Measurements from ENCODE around the gene PLEKHH2. TPM values are rescaled to one million over a fixed set of nuclear protein-coding genes. Genes with fewer than 3 reads are reported as not detected.

Gene PLEKHH2
- total RNA-seq, 1 donor from 2014 or later = 2.1 TPM

DNA sequence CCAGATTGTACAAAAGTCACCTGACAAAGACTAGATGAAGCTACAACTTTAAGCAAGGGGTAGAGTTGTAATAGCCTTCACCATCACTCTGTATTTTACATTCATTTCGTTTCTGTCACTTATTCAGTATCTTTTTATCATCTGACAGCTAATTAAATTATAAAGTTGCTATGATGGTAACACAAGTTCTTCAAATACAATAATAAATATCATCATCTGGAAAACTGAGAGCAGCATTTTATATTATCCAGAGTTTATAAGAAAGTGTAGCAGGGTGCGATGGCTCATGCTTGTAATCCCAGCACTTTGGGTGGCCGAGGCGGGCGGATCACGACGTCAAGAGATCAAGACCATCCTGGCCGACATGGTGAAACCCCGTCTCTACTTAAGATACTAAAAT lies 157.9 kb downstream of the PLEKHH2 start:
- Mint-ChIP-seq H3K27me3 (ENCODE audit: low read depth) (no peaks in the 10 kb centered on the region), H3K4me1 (peaks cover 8% of the 10 kb centered on the region), H3K9me3 (no peaks in the 10 kb centered on the region), H3K36me3 (ENCODE audit: low read depth) (peaks cover 5% of the 10 kb centered on the region), H3K4me3 (no peak overlapping the region), H3K27ac (ENCODE audit: unreplicated experiment) (no peak overlapping the region)
- no peak for DNase-seq (ENCODE audit: low read depth, low spot score)
- TF ChIP-seq, protein P1, sequence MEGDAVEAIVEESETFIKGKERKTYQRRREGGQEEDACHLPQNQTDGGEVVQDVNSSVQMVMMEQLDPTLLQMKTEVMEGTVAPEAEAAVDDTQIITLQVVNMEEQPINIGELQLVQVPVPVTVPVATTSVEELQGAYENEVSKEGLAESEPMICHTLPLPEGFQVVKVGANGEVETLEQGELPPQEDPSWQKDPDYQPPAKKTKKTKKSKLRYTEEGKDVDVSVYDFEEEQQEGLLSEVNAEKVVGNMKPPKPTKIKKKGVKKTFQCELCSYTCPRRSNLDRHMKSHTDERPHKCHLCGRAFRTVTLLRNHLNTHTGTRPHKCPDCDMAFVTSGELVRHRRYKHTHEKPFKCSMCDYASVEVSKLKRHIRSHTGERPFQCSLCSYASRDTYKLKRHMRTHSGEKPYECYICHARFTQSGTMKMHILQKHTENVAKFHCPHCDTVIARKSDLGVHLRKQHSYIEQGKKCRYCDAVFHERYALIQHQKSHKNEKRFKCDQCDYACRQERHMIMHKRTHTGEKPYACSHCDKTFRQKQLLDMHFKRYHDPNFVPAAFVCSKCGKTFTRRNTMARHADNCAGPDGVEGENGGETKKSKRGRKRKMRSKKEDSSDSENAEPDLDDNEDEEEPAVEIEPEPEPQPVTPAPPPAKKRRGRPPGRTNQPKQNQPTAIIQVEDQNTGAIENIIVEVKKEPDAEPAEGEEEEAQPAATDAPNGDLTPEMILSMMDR (conservative IDR thresholded peaks at IDR 0.05) = no peak

DNA sequence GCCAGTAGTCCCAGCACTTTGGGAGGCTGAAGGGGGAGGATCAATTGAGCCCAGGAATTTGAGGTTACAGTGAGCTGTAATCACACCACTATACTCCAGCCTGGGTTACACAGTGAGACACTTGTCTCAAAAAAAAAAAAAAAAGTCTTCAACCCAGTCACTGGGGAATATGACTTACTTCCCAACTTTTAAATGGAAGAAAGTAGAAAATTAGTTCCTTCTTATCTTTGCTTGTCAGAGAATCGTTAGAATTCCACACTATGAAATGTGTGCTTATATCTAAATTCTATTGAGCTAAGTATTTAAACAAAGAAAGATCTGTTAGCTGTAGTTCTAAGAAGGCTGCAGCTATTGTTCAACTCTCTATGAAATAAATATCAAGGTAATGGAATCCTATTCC lies 159.1 kb downstream of the PLEKHH2 start:
- H3K36me3 Mint-ChIP-seq (ENCODE audit: low read depth) = peaks cover 5% of the 10 kb centered on the region
- no peaks in the 10 kb centered on the region for H3K9me3 Mint-ChIP-seq
- peaks cover 8% of the 10 kb centered on the region for H3K4me1 Mint-ChIP-seq

DNA sequence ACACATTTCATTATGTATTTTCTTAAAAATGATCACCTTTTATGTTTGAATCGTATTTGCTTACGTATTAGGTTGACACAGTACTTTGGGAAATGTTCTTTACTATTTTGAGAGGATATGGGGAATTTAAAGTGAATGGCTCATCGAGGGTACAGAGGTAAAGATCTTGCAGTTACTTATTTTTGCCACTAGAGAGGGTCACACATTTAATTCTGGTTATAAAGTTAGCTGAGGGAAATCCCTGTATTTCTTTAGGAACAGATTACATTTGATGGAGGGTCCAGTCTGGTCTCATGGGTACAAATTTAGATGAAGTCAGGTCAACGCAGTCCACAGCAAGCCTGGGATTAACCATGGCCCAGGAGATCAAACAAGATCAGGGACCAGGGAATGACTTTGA lies 161.2 kb downstream of the PLEKHH2 start:
- Mint-ChIP-seq H3K4me3 (no peak overlapping the region), H3K9me3 (no peaks in the 10 kb centered on the region), H3K36me3 (ENCODE audit: low read depth) (peaks cover 3% of the 10 kb centered on the region), H3K4me1 (no peaks in the 10 kb centered on the region), H3K27me3 (ENCODE audit: low read depth) (no peaks in the 10 kb centered on the region), H3K27ac (ENCODE audit: unreplicated experiment) (no peak overlapping the region)
- TF ChIP-seq, protein P1 (conservative IDR thresholded peaks at IDR 0.05) = peak; percentile 39
- no peak for DNase-seq (ENCODE audit: low read depth, low spot score)

More for the DNA sequence above, 159.1 kb downstream of the PLEKHH2 start:
- H3K27me3 Mint-ChIP-seq (ENCODE audit: low read depth) = no peaks in the 10 kb centered on the region
- no peak overlapping the region for H3K27ac Mint-ChIP-seq (ENCODE audit: unreplicated experiment)
- DNase-seq (ENCODE audit: low read depth, low spot score) = no peak
- no peak overlapping the region for H3K4me3 Mint-ChIP-seq
- TF ChIP-seq, protein P1 (conservative IDR thresholded peaks at IDR 0.05) = no peak

DNA sequence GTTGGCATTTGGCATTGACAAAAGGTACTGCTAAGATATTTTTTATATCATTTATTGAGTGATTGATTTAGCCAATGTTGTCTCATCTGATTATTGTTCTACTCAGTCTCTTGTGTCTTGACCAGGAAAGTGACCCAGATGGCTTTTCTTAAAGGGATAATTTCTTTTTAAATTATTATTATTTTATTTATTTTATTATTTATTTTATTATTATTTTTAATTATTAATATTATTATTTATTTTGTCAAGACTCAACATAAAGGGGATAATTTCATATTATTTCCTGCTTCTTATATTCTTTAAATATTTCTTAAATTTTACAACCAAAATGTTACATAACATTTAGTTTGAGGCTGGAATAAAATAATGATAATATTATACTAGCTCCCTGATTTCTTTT lies 163.8 kb downstream of the PLEKHH2 start:
- Mint-ChIP-seq H3K4me3 (no peak overlapping the region), H3K36me3 (ENCODE audit: low read depth) (peaks cover 5% of the 10 kb centered on the region), H3K27me3 (ENCODE audit: low read depth) (no peaks in the 10 kb centered on the region), H3K9me3 (no peaks in the 10 kb centered on the region), H3K27ac (ENCODE audit: unreplicated experiment) (no peak overlapping the region), H3K4me1 (no peaks in the 10 kb centered on the region)
- no peak for DNase-seq (ENCODE audit: low read depth, low spot score)
- TF ChIP-seq, protein P1 (conservative IDR thresholded peaks at IDR 0.05) = no peak

DNA sequence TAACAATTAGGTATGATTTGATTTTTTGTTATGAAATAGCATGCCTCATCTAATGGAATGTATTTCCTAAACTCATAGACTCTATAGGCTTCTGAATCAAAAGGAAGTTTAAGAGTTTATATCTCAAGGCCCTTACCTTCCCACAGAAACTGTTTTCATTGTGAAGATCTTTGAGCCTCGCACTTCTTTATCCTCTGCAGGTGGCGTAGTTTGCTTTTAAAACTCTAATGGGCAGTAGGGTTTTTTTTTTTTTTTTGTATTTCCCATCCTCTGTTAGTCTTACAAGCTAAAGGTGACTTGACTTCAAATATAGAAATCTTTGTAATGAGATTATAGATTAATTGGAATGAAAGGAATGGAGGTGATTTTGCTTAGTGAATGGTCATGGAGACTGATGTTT lies 165.1 kb downstream of the PLEKHH2 start:
- H3K27ac Mint-ChIP-seq (ENCODE audit: unreplicated experiment) = no peak overlapping the region
- peaks cover 7% of the 10 kb centered on the region for H3K36me3 Mint-ChIP-seq (ENCODE audit: low read depth)
- H3K27me3 Mint-ChIP-seq (ENCODE audit: low read depth) = no peaks in the 10 kb centered on the region
- no peaks in the 10 kb centered on the region for H3K4me1 Mint-ChIP-seq
- no peak overlapping the region for H3K4me3 Mint-ChIP-seq
- TF ChIP-seq, protein P1 (conservative IDR thresholded peaks at IDR 0.05) = no peak
- H3K9me3 Mint-ChIP-seq = no peaks in the 10 kb centered on the region
- DNase-seq (ENCODE audit: low read depth, low spot score) = no peak

DNA sequence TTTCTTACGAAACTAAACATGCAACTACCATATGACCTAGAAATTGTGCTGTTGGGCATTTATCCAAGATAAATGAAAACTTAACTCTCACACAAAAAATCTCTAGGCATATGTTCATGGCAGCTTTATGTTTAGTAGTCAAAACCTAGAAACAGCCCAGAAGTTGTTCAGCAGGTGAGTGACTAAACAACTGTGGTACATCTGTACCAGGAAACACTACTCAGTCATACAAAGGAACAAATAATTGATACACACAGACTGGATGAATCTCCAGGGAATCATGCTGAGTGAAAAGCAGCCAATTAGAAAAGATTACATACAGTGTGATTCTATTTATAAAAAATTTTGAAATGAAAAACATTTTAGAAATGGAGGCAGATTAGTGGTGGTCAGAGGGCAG lies 166.1 kb downstream of the PLEKHH2 start:
- Mint-ChIP-seq H3K4me1 (no peaks in the 10 kb centered on the region), H3K27me3 (ENCODE audit: low read depth) (no peaks in the 10 kb centered on the region), H3K36me3 (ENCODE audit: low read depth) (peaks cover 7% of the 10 kb centered on the region), H3K4me3 (no peak overlapping the region), H3K9me3 (no peaks in the 10 kb centered on the region), H3K27ac (ENCODE audit: unreplicated experiment) (no peak overlapping the region)
- DNase-seq (ENCODE audit: low read depth, low spot score) = no peak
- TF ChIP-seq, protein P1 (conservative IDR thresholded peaks at IDR 0.05) = no peak
